ENCODE data around the gene GRB10. TPM values are rescaled to one million over a fixed set of nuclear protein-coding genes. Genes with fewer than 3 reads are reported as not detected.
A peak's percentile ranks its signal among the peaks of the same experiment; 100 is the strongest.

GRB10 gene
- polyA plus RNA-seq, 2 of the 4 experiments (the other 2 are of a cell fraction), result 23.2 to 37.0 TPM

- Histone ChIP-seq H3K9me3 (no peaks in the 10 kb centered on the region), H3K27ac (peak overlapping the region; percentile 25 to 40; a peak in 4 of 6 replicates), H3K4me3 (no peak overlapping the region), H3K4me2 (peak overlapping the region; percentile 47), H3K4me1 (peaks cover 80% of the 10 kb centered on the region)
- ChIA-PET POLR2A (no interaction called here), CTCF (interaction anchor here (0.6 kb wide), 1 partner anchor 431 kb away, joined by 3 read pairs; no protein-coding TSS in a partner anchor)
- DNase-seq (ENCODE audit: low read depth in 1 of 2, low spot score in 1 of 2), result no peak
- TF ChIP-seq HOXA7 (CRISPR knock-in tag; IDR thresholded peaks at IDR 0.05) (no peak), FOSL2 (IDR thresholded peaks at IDR 0.05) (no peak), FOSL2 (CRISPR knock-in tag; IDR thresholded peaks at IDR 0.05) (no peak), PBX3 (IDR thresholded peaks at IDR 0.05) (no peak), MYC (IDR thresholded peaks at IDR 0.05; ENCODE audit: borderline replicate concordance, low read length) (no peak), CBX2 (IDR thresholded peaks at IDR 0.05; ENCODE audit: borderline replicate concordance, low read depth) (no peak), MAZ (IDR thresholded peaks at IDR 0.05; ENCODE audit: borderline replicate concordance, low read depth, low read length) (no peak), HEYL (CRISPR knock-in tag; IDR thresholded peaks at IDR 0.05) (no peak), HDAC2 (IDR thresholded peaks at IDR 0.05) (no peak), TFCP2L1 (CRISPR knock-in tag; IDR thresholded peaks at IDR 0.05) (no peak), RFX5 (IDR thresholded peaks at IDR 0.05) (no peak), KDM5A (IDR thresholded peaks at IDR 0.05) (no peak), ELK1 (IDR thresholded peaks at IDR 0.05; ENCODE audit: low read depth, low read length) (no peak), POLR2A (IDR thresholded peaks at IDR 0.05; ENCODE audit: low read length) (no peak), PHF8 (IDR thresholded peaks at IDR 0.05; ENCODE audit: borderline replicate concordance, low read depth) (no peak)
- no peak for ATAC-seq
- 91% methylated on average over 15 of the region's 15 CpGs for WGBS (ENCODE audit: missing lambda C conversion rate)
- no peak for FAIRE-seq
Measured at GRCh38 chr7:50710441-50711154, 72.1 kb downstream of the GRB10 start.

GRCh38 chr7:50709151-50709550, 73.5 kb downstream of the GRB10 start:
- no peak for DNase-seq (ENCODE audit: low read depth in 1 of 2, low spot score in 1 of 2)
- Histone ChIP-seq H3K4me1 (peaks cover 69% of the 10 kb centered on the region), H3K27ac (peak overlapping the region in 1 of 2 experiments; percentile 38; a peak in 1 of 6 replicates), H3K4me3 (no peak overlapping the region), H3K9me3 (no peaks in the 10 kb centered on the region), H3K4me2 (no peak overlapping the region)
- ChIA-PET POLR2A (no interaction called here), CTCF (interaction anchor here (1.6 to 2.0 kb wide), 2 partner anchors 12 to 432 kb away, joined by 6 to 11 read pairs; no protein-coding TSS in a partner anchor)
- ATAC-seq, result peak in 1 of 2 experiments; percentile 26; a peak in 2 of 6 replicates
- no peak for TF ChIP-seq CBX8 (IDR thresholded peaks at IDR 0.05)
- no peak for TF ChIP-seq MAZ (IDR thresholded peaks at IDR 0.05; ENCODE audit: borderline replicate concordance, low read depth, low read length)
- no peak for TF ChIP-seq HMGXB4 (CRISPR knock-in tag; IDR thresholded peaks at IDR 0.05; ENCODE audit: borderline replicate concordance)
- TF ChIP-seq FOSB (CRISPR knock-in tag; IDR thresholded peaks at IDR 0.05), result no peak
- no peak for TF ChIP-seq EP300 (IDR thresholded peaks at IDR 0.05)
- TF ChIP-seq EHF (CRISPR knock-in tag; IDR thresholded peaks at IDR 0.05), result no peak
- no peak for TF ChIP-seq SREBF2 (IDR thresholded peaks at IDR 0.05)
- no peak for TF ChIP-seq EHMT2 (IDR thresholded peaks at IDR 0.05; ENCODE audit: low read depth)
- no peak for TF ChIP-seq POLR2A (IDR thresholded peaks at IDR 0.05; ENCODE audit: low read length)
- TF ChIP-seq CHD4 (IDR thresholded peaks at IDR 0.05; ENCODE audit: borderline replicate concordance), result no peak
- no peak for TF ChIP-seq KDM5A (IDR thresholded peaks at IDR 0.05)
- TF ChIP-seq REST (IDR thresholded peaks at IDR 0.05), result no peak
- TF ChIP-seq NR3C1 (IDR thresholded peaks at IDR 0.05), result no peak
- no peak for TF ChIP-seq HES2 (IDR thresholded peaks at IDR 0.05)
- TF ChIP-seq ZSCAN20 (CRISPR knock-in tag; IDR thresholded peaks at IDR 0.05), result no peak
- TF ChIP-seq HOXA7 (CRISPR knock-in tag; IDR thresholded peaks at IDR 0.05), result no peak
- no peak for TF ChIP-seq PHF8 (IDR thresholded peaks at IDR 0.05; ENCODE audit: borderline replicate concordance, low read depth)
- FAIRE-seq, result no peak
- 89% methylated on average over 7 of the region's 7 CpGs for WGBS (ENCODE audit: missing lambda C conversion rate)

Data from A549 (cell line).